OCI-LY1 (cell line): ENCODE data around the gene TRPM1.

Source experiments
- H2AFZ ChIP-seq: fragments of 200-600 bp; sonication (generic), shearing (Covaris generic); 2 replicates; pipeline ENCODE4 v1.6.0; 2014; ENCODE audit warnings: antibody characterized with exemption, mild to moderate bottlenecking, low read length
- H3F3A ChIP-seq: fragments of 200-600 bp; sonication (generic), shearing (Covaris generic); 2 replicates; pipeline ENCODE4 v1.6.0; 2014; ENCODE audit warnings: mild to moderate bottlenecking, antibody characterized with exemption, low read length, moderate library complexity; ENCODE audit not compliant: insufficient read depth
- H3K27ac ChIP-seq: fragments of 200-600 bp; sonication (generic); 2 replicates; pipeline ENCODE4 v1.5.1; 2014; ENCODE audit warnings: low read length, mixed run types, mild to moderate bottlenecking, low read depth; ENCODE audit not compliant: poor library complexity, severe bottlenecking
- H3K27me3 ChIP-seq: fragments of 200-600 bp; sonication (generic); 2 replicates; pipeline ENCODE4 v1.6.0; 2014; ENCODE audit warnings: antibody characterized with exemption, mild to moderate bottlenecking, low read length, moderate library complexity; ENCODE audit not compliant: insufficient read depth
- H3K36me3 ChIP-seq: fragments of 200-600 bp; sonication (generic); 2 replicates; pipeline ENCODE4 v1.6.1; 2014; ENCODE audit warnings: mild to moderate bottlenecking, antibody characterized with exemption, low read length, moderate library complexity, mixed read lengths; ENCODE audit not compliant: insufficient read depth
- H3K4me1 ChIP-seq: fragments of 200-600 bp; sonication (generic); 2 replicates; pipeline ENCODE4 v1.5.1; 2014; ENCODE audit warnings: mild to moderate bottlenecking, low read length, moderate library complexity; ENCODE audit not compliant: insufficient read depth, severe bottlenecking
- H3K4me2 ChIP-seq: fragments of 200-600 bp; sonication (generic), shearing (Covaris generic); 2 replicates; pipeline ENCODE4 v1.6.1; 2014; ENCODE audit warnings: low read length
- H3K4me3 ChIP-seq: fragments of 200-600 bp; sonication (generic); 2 replicates; pipeline ENCODE4 v1.5.1; 2014; ENCODE audit warnings: low read length, low read depth, mild to moderate bottlenecking, mixed read lengths; ENCODE audit not compliant: poor library complexity, severe bottlenecking
- H3K79me2 ChIP-seq: fragments of 200-600 bp; shearing (Covaris generic); 2 replicates; pipeline ENCODE4 v1.6.1; 2016; ENCODE audit warnings: mixed run types, low read length, mixed read lengths; ENCODE audit not compliant: insufficient read depth
- H3K9ac ChIP-seq: fragments of 200-600 bp; sonication (generic), shearing (Covaris generic); 2 replicates; pipeline ENCODE4 v1.6.1; 2014; ENCODE audit warnings: mild to moderate bottlenecking, low read length, mixed read lengths
- H3K9me2 ChIP-seq: fragments of 200-600 bp; sonication (generic), shearing (Covaris generic); 2 replicates; pipeline ENCODE4 v1.6.1; 2014; ENCODE audit warnings: low read depth, mild to moderate bottlenecking, low read length, mixed read lengths
- H3K9me3 ChIP-seq: fragments of 200-600 bp; shearing (Covaris generic); 2 replicates; pipeline ENCODE4 v1.6.1; 2014; ENCODE audit warnings: low read length, mixed read lengths
- H4K20me1 ChIP-seq: fragments of 200-600 bp; sonication (generic), shearing (Covaris generic); 2 replicates; pipeline ENCODE4 v1.6.0; 2016; ENCODE audit warnings: mild to moderate bottlenecking, low read length; ENCODE audit not compliant: insufficient read depth
- EZH2 ChIP-seq: fragments of 200-600 bp; sonication (generic), shearing (Covaris generic); IDR thresholded peaks from 2 replicates; pipeline ENCODE4 v1.8.0; 2017; ENCODE audit warnings: borderline replicate concordance, mixed run types, mild to moderate bottlenecking, antibody characterized with exemption, low read length, moderate library complexity, mixed read lengths
- TF ChIP-seq, protein P1 (sequence below): fragments of 200-600 bp; sonication (generic), shearing (Covaris generic); IDR thresholded peaks from 2 replicates; pipeline ENCODE4 v1.5.1; 2017; ENCODE audit warnings: mild to moderate bottlenecking, antibody characterized with exemption, low read length, moderate library complexity, mixed read lengths

TRPM1 gene

DNA sequence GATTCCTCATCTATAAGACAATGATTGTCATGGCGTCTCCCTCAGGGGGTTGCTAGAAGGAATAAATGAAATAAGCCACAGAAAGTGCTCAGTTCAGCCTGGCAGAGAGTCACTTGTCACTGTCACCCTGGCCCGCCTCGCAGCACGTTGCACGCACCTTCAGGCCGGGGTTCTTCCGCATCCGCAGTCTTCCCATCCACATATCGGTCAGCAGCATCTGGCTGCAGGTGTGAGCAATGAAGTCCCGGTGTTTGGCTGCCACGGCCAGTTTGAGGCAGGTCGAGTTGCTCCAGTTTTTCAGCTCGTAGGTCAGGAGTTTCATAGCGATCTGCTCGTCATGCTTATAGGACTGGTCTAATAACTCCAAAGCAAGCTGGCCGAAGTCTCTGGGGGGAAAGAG is 61.6 kb downstream of the TRPM1 start:
- Histone ChIP-seq H3K4me1 (no peaks in the 10 kb centered on the region), H3K4me3 (no peak overlapping the region), H3K27ac (no peak overlapping the region), H3F3A (no peaks in the 10 kb centered on the region), H3K9me2 (no peaks in the 10 kb centered on the region), H3K4me2 (no peak overlapping the region), H3K36me3 (no peaks in the 10 kb centered on the region; the same call in 1 of the 2 replicates), H3K9ac (no peak overlapping the region), H3K79me2 (no peaks in the 10 kb centered on the region), H3K27me3 (no peaks in the 10 kb centered on the region; the same call in 1 of the 2 replicates), H2AFZ (no peak overlapping the region), H4K20me1 (no peaks in the 10 kb centered on the region), H3K9me3 (peaks cover 5% of the 10 kb centered on the region; the same call in 1 of the 2 replicates)
- no peak for TF ChIP-seq EZH2
- TF ChIP-seq, protein P1, sequence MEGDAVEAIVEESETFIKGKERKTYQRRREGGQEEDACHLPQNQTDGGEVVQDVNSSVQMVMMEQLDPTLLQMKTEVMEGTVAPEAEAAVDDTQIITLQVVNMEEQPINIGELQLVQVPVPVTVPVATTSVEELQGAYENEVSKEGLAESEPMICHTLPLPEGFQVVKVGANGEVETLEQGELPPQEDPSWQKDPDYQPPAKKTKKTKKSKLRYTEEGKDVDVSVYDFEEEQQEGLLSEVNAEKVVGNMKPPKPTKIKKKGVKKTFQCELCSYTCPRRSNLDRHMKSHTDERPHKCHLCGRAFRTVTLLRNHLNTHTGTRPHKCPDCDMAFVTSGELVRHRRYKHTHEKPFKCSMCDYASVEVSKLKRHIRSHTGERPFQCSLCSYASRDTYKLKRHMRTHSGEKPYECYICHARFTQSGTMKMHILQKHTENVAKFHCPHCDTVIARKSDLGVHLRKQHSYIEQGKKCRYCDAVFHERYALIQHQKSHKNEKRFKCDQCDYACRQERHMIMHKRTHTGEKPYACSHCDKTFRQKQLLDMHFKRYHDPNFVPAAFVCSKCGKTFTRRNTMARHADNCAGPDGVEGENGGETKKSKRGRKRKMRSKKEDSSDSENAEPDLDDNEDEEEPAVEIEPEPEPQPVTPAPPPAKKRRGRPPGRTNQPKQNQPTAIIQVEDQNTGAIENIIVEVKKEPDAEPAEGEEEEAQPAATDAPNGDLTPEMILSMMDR, result no peak

DNA sequence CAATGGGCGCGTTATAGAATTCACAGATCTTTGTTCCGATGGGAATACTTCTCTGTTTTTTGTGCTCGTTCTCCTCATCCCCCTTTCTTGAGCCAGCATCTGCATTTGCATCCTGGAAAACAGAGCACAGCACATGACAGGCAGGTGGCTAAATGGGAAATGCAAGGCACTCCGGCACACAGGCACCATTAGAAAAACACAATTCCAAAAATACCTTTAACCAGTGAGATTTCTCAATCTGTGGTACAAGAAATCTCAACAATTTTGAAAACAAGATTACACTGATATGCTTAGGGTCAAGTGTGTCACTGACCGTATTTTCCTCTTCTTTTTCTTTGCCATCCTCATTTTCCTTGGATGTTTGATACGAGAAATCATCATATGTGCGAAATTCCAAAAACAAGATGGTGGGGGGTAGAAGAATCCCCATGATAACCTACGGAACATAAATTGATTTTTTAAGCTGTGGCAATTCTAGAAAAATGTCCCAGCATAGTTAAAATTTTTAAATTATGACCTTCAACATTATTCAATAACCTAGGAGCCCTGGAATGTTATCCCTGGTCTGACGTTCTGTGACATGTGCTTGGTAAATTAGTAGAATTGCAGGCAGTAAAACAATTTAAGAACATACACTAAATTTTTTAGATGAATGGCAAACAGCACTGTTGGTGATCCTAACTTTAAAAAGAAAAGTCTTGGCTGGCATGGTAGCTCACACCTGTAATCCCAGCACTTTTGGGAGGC is 63.6 kb downstream of the TRPM1 start:
- no peaks in the 10 kb centered on the region for H3K9me2 ChIP-seq
- TF ChIP-seq EZH2, result no peak
- TF ChIP-seq, protein P1, result no peak
- H3K9me3 ChIP-seq, result peaks cover 5% of the 10 kb centered on the region; the same call in 1 of the 2 replicates
- H3F3A ChIP-seq, result no peaks in the 10 kb centered on the region
- H3K4me3 ChIP-seq, result no peak overlapping the region
- no peak overlapping the region for H3K4me2 ChIP-seq
- H4K20me1 ChIP-seq, result no peaks in the 10 kb centered on the region
- H3K79me2 ChIP-seq, result no peaks in the 10 kb centered on the region
- H3K36me3 ChIP-seq, result no peaks in the 10 kb centered on the region; the same call in 1 of the 2 replicates
- H3K27me3 ChIP-seq, result no peaks in the 10 kb centered on the region; the same call in 1 of the 2 replicates
- H3K4me1 ChIP-seq, result no peaks in the 10 kb centered on the region
- no peak overlapping the region for H3K9ac ChIP-seq
- no peak overlapping the region for H3K27ac ChIP-seq
- H2AFZ ChIP-seq, result no peak overlapping the region

DNA sequence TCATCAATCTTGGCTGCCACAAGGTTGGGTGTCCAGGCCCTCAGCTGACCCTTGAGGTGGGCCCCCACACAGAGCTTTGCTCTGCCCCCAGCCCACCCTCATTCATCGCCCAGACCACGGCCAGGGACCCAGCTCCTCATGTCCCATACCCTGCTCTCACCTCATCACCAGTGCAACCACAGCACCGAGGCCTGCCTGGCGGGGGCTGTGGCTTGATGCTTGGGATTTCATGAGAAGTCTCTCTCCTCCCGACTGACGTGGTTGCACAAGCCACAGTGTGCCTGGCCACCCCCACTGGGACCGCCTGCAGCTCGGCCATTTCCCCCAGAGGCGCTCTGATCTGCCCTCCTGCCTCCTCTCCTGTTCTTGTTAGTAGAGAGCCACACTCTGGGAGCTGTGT is 64.7 kb downstream of the TRPM1 start:
- H3K9me3 ChIP-seq, result peaks cover 5% of the 10 kb centered on the region; the same call in 1 of the 2 replicates
- H3K36me3 ChIP-seq, result no peaks in the 10 kb centered on the region; the same call in 1 of the 2 replicates
- H3K4me2 ChIP-seq, result no peak overlapping the region
- H3F3A ChIP-seq, result no peaks in the 10 kb centered on the region
- H3K9ac ChIP-seq, result no peak overlapping the region
- no peak for TF ChIP-seq EZH2
- TF ChIP-seq, protein P1, result no peak
- no peak overlapping the region for H2AFZ ChIP-seq
- no peaks in the 10 kb centered on the region for H3K4me1 ChIP-seq
- H3K27ac ChIP-seq, result no peak overlapping the region
- no peaks in the 10 kb centered on the region for H4K20me1 ChIP-seq
- H3K9me2 ChIP-seq, result no peaks in the 10 kb centered on the region
- H3K4me3 ChIP-seq, result no peak overlapping the region
- no peaks in the 10 kb centered on the region for H3K79me2 ChIP-seq
- no peaks in the 10 kb centered on the region; the same call in 1 of the 2 replicates for H3K27me3 ChIP-seq
